K562 (cell line): ENCODE measurements around the gene NT5DC2. TPM values are rescaled to one million over a fixed set of nuclear protein-coding genes. Genes with fewer than 3 reads are reported as not detected.

Experiments used
- ATAC-seq: fragments of 200-7000 bp; cut with Tn5 transposase; 3 replicates; pipeline ENCODE4 v1.9.1; 2020; ENCODE audit warnings: moderate library complexity
- BruUV-seq: library from RNA; stranded (reverse); fragments of 400-500 nt; replicated peaks from 2 replicates; lab custom pipeline; 2021; lab: Mats Ljungman, UMichigan
- CTCF ChIA-PET: fragments of 300-600 bp; formaldehyde crosslinking; extraction: SDS; loops from one replicate; lab custom pipeline; 2021; ENCODE audit warnings: low intra/inter-chr PET ratio; lab: Yijun Ruan, JAX
- POLR2A ChIA-PET: fragments of 300-600, 350-650 bp; sonication (Branson Sonifier 250); formaldehyde crosslinking; extraction: SDS; loops from one replicate; lab custom pipeline; 2021; ENCODE audit warnings: antibody characterized with exemption, inconsistent platforms; lab: Yijun Ruan, JAX
- DNase-seq, 4 experiments: peaks; one replicate each; pipeline versions ENCODE4 v3.0.0 to v3.0.0-alpha.2; 2011 to 2018; ENCODE audit warnings: low spot score in 3 of 4, mixed read lengths in 3 of 4; ENCODE audit errors: extremely low read depth in 1 of 4
- FAIRE-seq: peaks from 2 replicates; lab custom pipeline; 2011; peaks lifted over from hg19 to GRCh38; lab: Jason Lieb, UNC
- H2AFZ ChIP-seq: 2 replicates; pipeline ENCODE4 v1.6.0; 2011; ENCODE audit warnings: low read depth, low read length, control low read depth, inconsistent platforms
- H3K27ac ChIP-seq: fragments of 200-600 bp; 3 replicates; pipeline ENCODE4 v1.8.0; 2011; ENCODE audit warnings: low read depth, mild to moderate bottlenecking, control low read depth, inconsistent platforms, low read length, moderate library complexity, mixed read lengths; ENCODE audit errors: extremely low read depth
- H3K27me3 ChIP-seq, 2 experiments: fragments of 300-600 bp in 1 of 2; 2 replicates in 1 of 2; 3 replicates in 1 of 2; pipeline versions ENCODE4 v1.6.0 to v1.8.0; 2011; ENCODE audit warnings: inconsistent platforms in 2 of 2, low read length in 2 of 2, mild to moderate bottlenecking in 1 of 2, mixed read lengths in 1 of 2, moderate library complexity in 1 of 2; ENCODE audit not compliant: control insufficient read depth in 2 of 2, insufficient read depth in 2 of 2
- H3K36me3 ChIP-seq: fragments of 300-600 bp; 3 replicates; pipeline ENCODE4 v1.8.0; 2011; ENCODE audit warnings: mild to moderate bottlenecking, low read length, inconsistent platforms; ENCODE audit not compliant: control insufficient read depth, insufficient read depth
- H3K4me1 ChIP-seq, 2 experiments: fragments of 200-600 bp in 1 of 2; replicated peaks in 1 of 2; 2 replicates in 1 of 2; 3 replicates in 1 of 2; pipeline versions ENCODE4 v1.5.1 to v1.8.0; 2011; ENCODE audit warnings: inconsistent platforms in 2 of 2, low read length in 2 of 2, mild to moderate bottlenecking in 1 of 2, mixed read lengths in 1 of 2, moderate library complexity in 1 of 2; ENCODE audit not compliant: control insufficient read depth in 2 of 2, insufficient read depth in 2 of 2
- H3K4me2 ChIP-seq: 2 replicates; pipeline ENCODE4 v1.6.1; 2011; ENCODE audit warnings: low read length, control low read depth, inconsistent platforms, mixed read lengths; ENCODE audit not compliant: insufficient read depth
- H3K4me3 ChIP-seq: fragments of 200-600 bp; sonication (generic), shearing (Covaris generic); 2 replicates; pipeline ENCODE4 v1.5.1; 2016; ENCODE audit warnings: control low read depth, inconsistent platforms
- H3K79me2 ChIP-seq: fragments of 200-600 bp; 3 replicates; pipeline ENCODE4 v1.8.0; 2011; ENCODE audit warnings: low read length, inconsistent platforms; ENCODE audit not compliant: control insufficient read depth, insufficient read depth
- H3K9ac ChIP-seq, 2 experiments: 2 replicates each; pipeline versions ENCODE4 v1.6.0 to v1.6.1; 2011; ENCODE audit warnings: low read depth in 2 of 2, low read length in 2 of 2, control low read depth in 1 of 2, inconsistent platforms in 1 of 2, mild to moderate bottlenecking in 1 of 2, mixed read lengths in 1 of 2; ENCODE audit not compliant: insufficient read depth in 1 of 2
- H3K9me1 ChIP-seq: one replicate; pipeline ENCODE4 v1.6.0; 2011; ENCODE audit warnings: inconsistent platforms, mild to moderate bottlenecking, low read length, moderate library complexity; ENCODE audit not compliant: control insufficient read depth, insufficient read depth
- H3K9me3 ChIP-seq: replicated peaks from 2 replicates; pipeline ENCODE4 v1.5.1; 2011; ENCODE audit warnings: low read depth, low read length, inconsistent platforms; ENCODE audit not compliant: control insufficient read depth, insufficient read depth
- H4K20me1 ChIP-seq: replicated peaks from 2 replicates; pipeline ENCODE4 v1.6.1; 2011; ENCODE audit warnings: low read length, inconsistent platforms, mixed read lengths; ENCODE audit not compliant: control insufficient read depth, insufficient read depth
- EP400 ChIP-seq: fragments of 450-650 bp; IDR thresholded peaks from 2 replicates; pipeline ENCODE4 v1.6.1; 2017; ENCODE audit warnings: antibody characterized with exemption, mild to moderate bottlenecking, moderate library complexity
- GABPA ChIP-seq: fragments of 200-800 bp; sonication (Bioruptor generic); conservative IDR thresholded peaks from 2 replicates; pipeline ENCODE4 v1.6.1; 2016; ENCODE audit warnings: low read depth, missing genetic modification characterization, missing compliant biosample characterization
- IRF1 ChIP-seq: sonication (generic); formaldehyde crosslinking; IDR thresholded peaks from 2 replicates; pipeline ENCODE4 v1.8.0; 2022; ENCODE audit warnings: missing genetic modification reagents, mild to moderate bottlenecking, borderline replicate concordance
- MTA3 ChIP-seq: fragments of 450-650 bp; formaldehyde crosslinking; IDR thresholded peaks from 2 replicates; pipeline ENCODE4 v1.6.1; 2017; ENCODE audit warnings: mild to moderate bottlenecking, borderline replicate concordance
- NONO ChIP-seq, 2 experiments: fragments of 200-400 bp in 1 of 2; fragments of 450-650 bp in 1 of 2; formaldehyde crosslinking in 1 of 2; IDR thresholded peaks; 2 replicates each; pipeline ENCODE4 v1.6.1; 2017; ENCODE audit warnings: low read depth in 2 of 2, mild to moderate bottlenecking in 2 of 2, moderate library complexity in 2 of 2, low read length in 1 of 2
- SMARCE1 ChIP-seq: fragments of 450-650 bp; IDR thresholded peaks from 2 replicates; pipeline ENCODE4 v1.7.1; 2016; ENCODE audit warnings: mild to moderate bottlenecking
- ZNF384 ChIP-seq: IDR thresholded peaks from 2 replicates; pipeline ENCODE4 v1.6.1; 2012; ENCODE audit warnings: low read depth, low read length, improper control_type of control experiment
- ZNF407 ChIP-seq: fragments of 450-650 bp; IDR thresholded peaks from 2 replicates; pipeline ENCODE4 v1.6.1; 2016; ENCODE audit warnings: low read depth
- ZNF668 ChIP-seq: fragments of 250-450 bp; sonication (Bioruptor Pico); IDR thresholded peaks from 2 replicates; pipeline ENCODE4 v1.8.0; 2022; ENCODE audit warnings: mild to moderate bottlenecking, inconsistent platforms
- WGBS: fragments of 100-300 bp; shearing (Covaris generic); methylation state at CpG from one replicate; pipeline ENCODE4 v1.1.6; 2016; ENCODE audit warnings: low coverage, mixed read lengths; ENCODE audit not compliant: insufficient coverage; ENCODE audit errors: missing lambda C conversion rate; 5-methylcytosine and 5-hydroxymethylcytosine counted together
- in situ Hi-C: fragments of 300-500 bp; cut with MboI; formaldehyde crosslinking; loops from 4 replicates; pipeline ENCODE4 v1.15.0; 2018; ENCODE audit warnings: inconsistent platforms, mixed read lengths
- intact Hi-C: fragments of 100-400 bp; cut with micrococcal nuclease; formaldehyde crosslinking; loops from 2 replicates; pipeline ENCODE4 v1.14.2; 2022
- polyA plus RNA-seq, 8 experiments: library from polyadenylated mRNA; depleted of rRNA in 4 of 8; stranded (reverse) in 5 of 8; unstranded in 3 of 8; fragments of >200 nt; fragmentation: Nextera tagmentation in 2 of 8; fragmentation: Illumina TruSeq in 1 of 8; extraction: Ambion mirVana in 2 of 8; extraction: Trizol in 1 of 8; gene quantifications; 2 replicates each; pipeline versions ENCODE4 v1.2.1 to v1.2.3, GENCODE V29; 2011 to 2014; ENCODE audit warnings: inconsistent platforms in 1 of 8, missing spikeins in 1 of 8
- total RNA-seq, 7 experiments: library from RNA; depleted of rRNA in 6 of 7; stranded (reverse); fragments of >200 nt in 6 of 7; fragmentation: Illumina TruSeq in 2 of 7; extraction: Trizol in 2 of 7; gene quantifications; 2 replicates each; pipeline versions ENCODE4 v1.2.1 to v1.2.3, GENCODE V29; 2011 to 2021; ENCODE audit warnings: low replicate concordance in 1 of 7
- TF ChIP-seq, protein P1 (sequence below): sonication (generic); formaldehyde crosslinking; IDR thresholded peaks from 2 replicates; pipeline ENCODE4 v1.8.0; 2022; ENCODE audit warnings: missing genetic modification reagents, mild to moderate bottlenecking, moderate library complexity, borderline replicate concordance

The NT5DC2 gene
- total and polyA plus RNA-seq, 9 of the 15 experiments (the other 6 are each of a cell fraction or from before 2014, with no cell fraction given) = 25.6 to 168 (median 122) TPM

- FAIRE-seq = no peak
- peaks cover 22% of the 10 kb centered on the region for H4K20me1 ChIP-seq
- WGBS = 4% methylated on average over 14 of the region's 78 CpGs
- no peaks in the 10 kb centered on the region for H3K27me3 ChIP-seq
- peak overlapping the region; percentile 82 for H3K27ac ChIP-seq
- H2AFZ ChIP-seq = no peak overlapping the region
- in situ Hi-C loops = no loop called here
- DNase-seq = peak in 3 of 4 experiments; percentile 35 to 64 (median 61)
- peak; percentile 13 for ATAC-seq
- intact Hi-C loops = no loop called here
- H3K9ac ChIP-seq = peak overlapping the region; percentile 82 to 92
- peaks cover 29 to 52% of the 10 kb centered on the region in 2 experiments for H3K4me1 ChIP-seq
- no TSS peak for BruUV-seq
- ChIA-PET POLR2A (interaction anchor here (0.6 to 1.3 kb wide), 3 partner anchors 10 to 27 kb away, joined by 4 to 5 read pairs (median 5); no protein-coding TSS in a partner anchor), CTCF (interaction anchor here (0.6 kb wide), 1 partner anchor 302 kb away, joined by 3 read pairs; the partner anchor contains the start of gene MUSTN1)
- no peaks in the 10 kb centered on the region for H3K9me3 ChIP-seq
- H3K4me2 ChIP-seq = peak overlapping the region; percentile 78
- H3K9me1 ChIP-seq = peaks cover 17% of the 10 kb centered on the region
- H3K36me3 ChIP-seq = peaks cover 47% of the 10 kb centered on the region; the same call in 2 of the 3 replicates
- peak overlapping the region; percentile 75 for H3K4me3 ChIP-seq
- peaks cover 81% of the 10 kb centered on the region for H3K79me2 ChIP-seq
- no peak for TF ChIP-seq IRF1 (CRISPR knock-in tag)
- TF ChIP-seq ZNF384 = no peak
- TF ChIP-seq ZNF407 = no peak
- peak; percentile 52 for TF ChIP-seq GABPA (tag)
- peak; percentile 46; the same call in 1 of the 2 replicates for TF ChIP-seq EP400
- TF ChIP-seq MTA3 = 0 out of 2 replicates have a peak, but pooled peaks have one; percentile 15
- no peak for TF ChIP-seq SMARCE1
- TF ChIP-seq, protein P1, sequence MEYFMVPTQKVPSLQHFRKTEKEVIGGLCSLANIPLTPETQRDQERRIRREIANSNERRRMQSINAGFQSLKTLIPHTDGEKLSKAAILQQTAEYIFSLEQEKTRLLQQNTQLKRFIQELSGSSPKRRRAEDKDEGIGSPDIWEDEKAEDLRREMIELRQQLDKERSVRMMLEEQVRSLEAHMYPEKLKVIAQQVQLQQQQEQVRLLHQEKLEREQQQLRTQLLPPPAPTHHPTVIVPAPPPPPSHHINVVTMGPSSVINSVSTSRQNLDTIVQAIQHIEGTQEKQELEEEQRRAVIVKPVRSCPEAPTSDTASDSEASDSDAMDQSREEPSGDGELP (CRISPR knock-in tag) = peak; percentile 17; the same call in 1 of the 2 replicates
- TF ChIP-seq NONO (IDR thresholded peaks at IDR 0.05; ENCODE audit: low read depth in 2 of 2, low read length in 1 of 2) = peak in 1 of 2 experiments; percentile 33; a peak in 1 of 4 replicates
- no peak for TF ChIP-seq ZNF668 (CRISPR knock-in tag)
Observed at GRCh38 chr3:52532838-52533622, 627 bp downstream of the NT5DC2 start.
